Myocyte (in vitro differentiated cells): ENCODE data around the gene NDUFB11. TPM values are rescaled to one million over a fixed set of nuclear protein-coding genes. Genes with fewer than 3 reads are reported as not detected.
"Not testable (repeated sequence)": the region's sequence is repeated elsewhere in the genome, so short reads cannot be mapped to it uniquely, and the experiment has no call there.

Experiments
- DNase-seq: peaks from one replicate; pipeline ENCODE4 v3.0.0-alpha.2; 2012; ENCODE audit warnings: low read depth
- total RNA-seq: library from RNA; depleted of rRNA; stranded (reverse); fragments of >200 nt; gene quantifications from 2 replicates; pipeline ENCODE4 v1.2.3, GENCODE V29; 2014

NDUFB11 gene
- total RNA-seq, 1 donor from 2014 or later, result 46.6 TPM

DNA sequence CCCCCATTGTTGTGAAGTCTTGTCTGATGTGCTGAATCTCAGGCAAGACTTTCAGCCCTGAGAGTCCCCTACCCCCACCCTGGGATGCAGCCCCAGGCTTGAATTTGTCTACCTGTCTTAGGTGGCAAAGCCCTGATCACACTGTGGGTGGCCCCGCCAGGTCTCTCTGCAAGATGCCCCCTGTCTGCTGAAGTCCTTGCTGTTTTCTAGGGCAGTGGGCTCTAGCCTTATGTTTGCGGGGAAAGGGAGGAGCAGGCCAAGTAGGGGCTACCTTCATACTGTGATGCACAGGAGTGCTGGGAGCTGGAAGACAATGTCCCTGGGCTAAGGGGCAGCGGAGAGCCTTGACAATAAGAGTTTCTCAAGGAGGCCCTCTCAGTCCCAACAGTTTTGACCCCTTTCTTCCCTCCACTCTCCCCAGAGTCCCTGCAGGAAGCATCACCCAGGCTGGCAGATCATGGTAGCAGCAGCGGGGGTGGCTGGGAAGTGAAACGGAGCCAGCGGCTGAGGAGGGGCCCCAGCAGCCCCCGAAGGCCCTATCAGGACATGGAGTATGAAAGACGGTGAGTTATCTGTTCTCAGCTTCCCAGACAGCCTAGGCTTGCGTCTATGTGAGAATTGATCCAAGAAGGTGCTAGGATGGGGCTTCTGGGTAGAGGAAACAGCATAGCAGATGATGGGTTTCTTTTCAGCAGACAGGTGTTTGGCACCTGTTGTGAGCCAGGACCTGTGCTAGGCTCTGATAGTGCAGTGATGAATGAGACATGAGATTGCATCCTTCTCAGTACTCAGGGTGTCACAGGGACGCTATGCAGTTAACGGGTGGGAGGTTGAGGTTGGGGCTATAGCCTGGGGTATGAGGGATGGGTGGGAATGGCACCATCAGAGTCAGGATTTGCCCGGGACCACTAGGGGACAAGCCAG is 2.7 kb upstream of the NDUFB11 start:
- no peak for DNase-seq

DNA sequence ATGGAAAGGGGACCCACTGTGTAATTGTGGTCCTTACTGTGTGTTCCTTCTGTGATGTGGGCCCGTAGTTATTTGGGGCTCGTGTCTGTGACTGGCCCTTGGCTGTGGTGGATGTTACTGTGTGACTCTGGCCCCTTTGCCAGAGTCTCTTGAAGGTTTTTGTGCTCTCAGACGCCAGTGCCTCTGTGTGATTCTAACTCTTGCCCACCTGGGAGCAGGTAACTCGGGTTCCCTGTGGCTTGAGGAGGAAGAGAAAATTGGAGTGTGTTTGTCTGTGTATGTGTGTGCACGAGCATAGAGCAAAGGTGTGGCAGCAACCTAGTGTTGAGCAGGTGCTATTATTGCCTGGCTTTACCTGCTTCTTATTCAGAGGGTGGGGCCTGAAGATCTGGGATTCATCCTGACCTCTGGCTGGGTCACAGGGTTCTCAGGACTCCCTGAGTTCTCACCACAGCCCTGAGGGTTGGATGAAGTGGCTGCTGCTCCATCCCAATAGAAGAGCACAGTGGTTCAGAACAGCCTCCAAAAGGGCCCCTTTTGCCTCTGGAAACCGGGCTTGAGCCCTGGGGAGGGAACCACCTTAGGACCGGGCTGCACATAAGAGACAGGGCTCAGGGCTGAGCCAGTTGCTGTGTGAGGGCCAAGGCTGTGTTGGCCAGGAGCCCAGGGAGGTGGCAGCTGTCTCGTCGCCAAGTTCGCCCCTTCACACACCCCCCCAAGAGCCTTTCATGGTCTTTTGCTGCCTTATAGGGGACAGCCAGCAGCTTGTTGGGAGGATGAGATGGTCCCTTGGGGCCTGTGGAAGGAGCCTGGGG is 1.8 kb upstream of the NDUFB11 start:
- DNase-seq, result peak; percentile 14

DNA sequence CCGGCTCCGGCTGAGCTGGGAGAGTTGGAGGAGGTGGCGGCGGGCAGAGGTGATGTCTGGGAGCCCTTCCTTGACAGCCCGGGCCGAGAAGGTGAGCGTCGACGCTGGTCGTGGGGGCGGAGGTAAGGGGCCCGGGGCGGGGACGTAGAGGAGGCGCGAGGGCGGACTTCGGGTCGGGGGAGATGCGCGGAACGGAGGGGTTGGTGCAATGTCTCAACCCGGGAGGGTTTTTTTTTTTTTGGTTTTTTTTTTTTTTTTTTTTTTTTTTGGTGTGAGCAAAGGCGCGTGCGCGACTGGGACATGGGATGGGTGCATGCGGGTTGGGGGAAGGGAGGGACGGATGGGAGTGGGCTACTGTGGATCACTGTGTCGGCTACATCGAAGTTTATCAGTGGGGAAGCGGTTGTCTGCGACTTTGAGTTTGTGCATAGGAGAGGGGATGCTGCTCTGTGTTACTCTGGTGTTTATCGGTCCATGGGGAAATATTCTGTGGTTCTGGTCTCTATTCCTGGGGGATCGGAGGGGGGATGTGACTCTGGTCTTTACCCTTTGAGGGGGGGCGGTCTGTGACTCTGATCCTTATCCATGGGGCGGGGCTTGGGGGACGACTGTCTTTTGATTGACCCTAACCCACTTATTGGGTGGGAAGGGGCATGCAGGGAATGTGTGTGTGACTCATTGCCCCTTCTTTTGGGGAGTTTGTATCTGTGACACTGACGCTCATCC is 1.1 kb upstream of the NDUFB11 start:
- DNase-seq, result no peak

DNA sequence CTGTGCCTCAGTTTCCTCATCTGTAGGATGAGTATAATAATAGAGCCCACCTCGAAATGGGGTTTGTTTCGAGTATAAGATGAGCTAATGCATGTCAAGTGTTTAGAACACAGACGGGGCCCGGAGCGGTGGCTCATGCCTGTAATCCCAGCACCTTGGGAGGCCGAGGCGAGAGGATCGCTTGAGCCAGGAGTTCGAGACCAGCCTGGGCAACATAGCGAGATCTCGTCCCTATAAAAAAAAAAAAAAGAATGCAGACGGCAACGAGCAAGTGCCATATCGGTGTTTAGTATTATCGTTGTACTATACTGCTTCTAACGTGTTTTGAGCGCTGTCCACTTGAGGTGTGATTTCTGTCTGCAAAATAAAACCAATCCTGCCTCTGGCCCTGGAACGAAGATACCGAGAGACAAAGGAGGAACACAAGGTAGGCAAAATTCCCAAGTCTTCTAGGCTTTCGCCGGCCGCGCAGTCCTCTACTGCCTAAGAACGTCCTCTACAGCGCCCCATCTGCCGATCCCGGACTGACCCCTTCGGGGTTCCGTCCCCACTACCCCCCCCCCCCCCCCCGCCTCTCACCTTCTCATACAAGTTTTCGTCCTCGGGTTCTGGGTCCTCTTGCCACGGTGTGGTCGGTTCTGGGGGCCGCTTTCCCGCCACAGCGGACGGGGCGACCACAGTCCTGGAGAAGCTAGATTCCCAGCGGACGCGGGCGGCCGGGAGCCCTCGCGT is 442 bp downstream of the NDUFB11 start:
- peak; percentile 50 for DNase-seq

DNA sequence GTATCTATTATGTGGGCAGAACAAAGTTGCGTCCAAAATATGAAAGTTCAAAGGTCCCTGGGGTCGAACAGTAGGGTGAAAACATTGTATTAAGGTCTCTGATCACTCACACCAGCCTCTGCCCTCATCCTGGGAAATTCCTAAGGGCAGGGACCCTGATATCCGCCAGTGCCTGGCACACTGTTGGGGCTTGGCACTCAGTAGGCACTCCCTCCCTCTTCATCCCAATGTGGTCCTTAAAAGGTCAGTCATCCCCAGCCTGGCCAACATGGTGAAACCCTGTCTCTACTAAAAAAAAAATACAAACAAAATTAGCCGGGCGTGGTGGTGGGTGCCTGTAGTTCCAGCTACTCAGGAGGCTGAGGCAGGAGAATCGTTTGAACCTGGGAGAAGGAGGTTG is 6.3 kb downstream of the NDUFB11 start:
- no peak for DNase-seq

DNA sequence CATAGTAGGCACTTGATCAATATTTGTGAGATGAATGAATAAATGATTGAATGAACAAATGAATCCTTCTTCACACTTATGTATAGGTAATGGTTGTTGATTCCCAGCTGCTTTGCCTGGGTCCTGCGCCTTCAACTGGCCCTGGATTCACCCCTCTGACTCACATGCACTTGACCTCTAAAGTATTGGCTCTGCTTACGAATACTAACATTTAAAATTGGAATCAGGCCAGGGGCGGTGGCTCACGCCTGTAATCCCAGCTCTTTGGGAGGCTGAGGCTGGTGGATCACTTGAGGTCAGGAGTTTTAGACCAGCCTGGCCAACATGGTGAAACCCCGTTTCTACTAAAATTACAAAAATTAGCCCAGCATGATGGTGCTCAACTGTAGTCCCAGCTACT is 8.9 kb downstream of the NDUFB11 start:
- DNase-seq, result not testable (repeated sequence)

DNA sequence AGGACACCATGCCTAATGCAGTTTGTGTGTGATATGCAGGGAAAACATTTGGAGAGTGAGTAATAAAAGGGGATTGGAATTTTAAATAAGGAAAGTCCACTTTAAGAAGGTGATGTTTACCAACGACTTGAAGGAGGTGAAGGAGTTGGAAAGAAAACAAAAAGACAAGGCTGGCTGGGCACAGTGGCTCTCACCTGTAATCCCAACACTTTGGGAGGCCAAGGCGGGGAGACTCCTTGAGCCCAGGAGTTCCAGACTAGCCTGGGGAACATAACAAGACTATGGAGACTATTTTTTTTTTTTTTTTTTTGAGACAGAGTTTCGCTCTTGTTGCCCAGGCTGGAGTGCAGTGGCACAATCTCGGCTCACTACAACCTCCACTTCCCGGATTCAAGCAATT is 11.0 kb downstream of the NDUFB11 start:
- no peak for DNase-seq

DNA sequence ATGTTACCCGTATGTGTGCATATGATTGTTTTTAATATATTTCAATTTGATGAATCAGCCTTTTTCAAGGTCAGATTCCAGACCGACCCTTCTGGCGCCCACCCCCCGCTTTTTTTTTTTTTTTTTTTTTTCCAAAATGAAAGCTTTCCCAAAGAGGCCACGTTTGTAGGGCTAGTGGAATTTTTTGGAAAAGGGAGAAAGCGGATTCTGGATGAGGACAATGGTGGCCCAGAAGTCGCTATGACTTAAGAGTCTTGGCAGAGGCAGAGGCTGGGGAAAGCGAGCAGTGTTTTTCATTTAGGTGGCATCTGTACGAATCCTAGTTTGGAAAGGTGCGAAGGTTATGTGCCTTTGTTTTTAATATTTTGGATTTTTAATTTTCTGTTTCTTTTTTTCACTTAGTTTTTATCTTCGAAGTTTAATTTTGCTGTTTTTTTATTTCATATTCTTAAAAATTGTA is 14.6 kb downstream of the NDUFB11 start:
- peak; percentile 8 for DNase-seq

DNA sequence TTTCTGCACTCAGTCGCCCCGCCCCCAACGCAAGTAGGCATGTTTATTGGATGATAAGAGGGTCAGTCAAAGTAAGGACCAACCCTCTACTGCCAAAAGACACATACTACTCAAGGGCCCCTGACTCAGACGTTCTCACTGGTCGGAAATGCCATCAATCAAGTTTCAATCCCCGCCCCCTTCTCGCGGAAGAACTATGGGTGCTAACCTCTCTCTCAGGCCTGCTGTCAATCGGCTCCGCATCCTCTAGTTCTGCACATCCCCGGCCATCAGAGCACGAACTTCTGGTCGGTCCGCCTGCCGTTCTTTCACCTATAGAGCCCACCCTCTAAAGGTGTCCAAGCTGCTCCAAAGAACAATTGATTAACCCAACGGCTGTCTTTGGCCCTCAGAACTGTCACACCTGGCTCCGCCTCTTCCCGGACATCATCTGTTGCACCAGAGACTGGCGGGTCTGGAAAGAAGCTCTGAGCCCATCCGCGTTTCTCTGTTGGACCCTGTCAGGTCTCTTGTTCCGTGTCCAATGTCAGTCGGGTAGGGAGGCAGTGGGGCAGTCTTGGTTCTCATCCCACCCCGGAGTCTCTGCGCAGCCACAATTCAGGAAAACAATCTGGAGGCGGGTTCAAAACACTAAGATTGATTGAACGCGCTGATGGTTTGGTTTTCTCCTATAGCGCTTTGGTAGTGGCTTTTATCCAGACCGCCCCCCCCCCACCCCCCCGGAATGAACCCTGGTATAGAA is 15.2 kb downstream of the NDUFB11 start:
- peak; percentile 96 for DNase-seq

DNA sequence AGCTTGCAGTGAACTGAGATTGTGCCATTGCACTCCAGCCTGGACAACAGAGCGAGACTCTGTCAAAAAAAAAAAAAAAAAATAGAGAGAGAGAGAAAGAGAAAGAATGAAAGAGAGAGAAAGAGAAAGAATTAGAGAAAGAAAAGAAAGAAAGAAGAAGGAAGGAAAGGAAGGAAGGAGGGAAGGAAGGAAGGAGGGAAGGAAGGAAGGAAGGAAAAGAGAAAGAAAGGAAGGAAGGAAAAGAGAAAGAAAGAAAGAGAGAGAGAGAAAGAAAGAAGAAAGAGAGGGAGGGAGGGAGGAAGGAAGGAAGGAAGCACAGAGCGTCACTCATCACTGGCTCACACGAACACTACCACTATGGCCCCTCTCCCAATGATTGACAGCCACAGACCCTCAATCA is 20.0 kb downstream of the NDUFB11 start:
- DNase-seq, result not testable (repeated sequence)

DNA sequence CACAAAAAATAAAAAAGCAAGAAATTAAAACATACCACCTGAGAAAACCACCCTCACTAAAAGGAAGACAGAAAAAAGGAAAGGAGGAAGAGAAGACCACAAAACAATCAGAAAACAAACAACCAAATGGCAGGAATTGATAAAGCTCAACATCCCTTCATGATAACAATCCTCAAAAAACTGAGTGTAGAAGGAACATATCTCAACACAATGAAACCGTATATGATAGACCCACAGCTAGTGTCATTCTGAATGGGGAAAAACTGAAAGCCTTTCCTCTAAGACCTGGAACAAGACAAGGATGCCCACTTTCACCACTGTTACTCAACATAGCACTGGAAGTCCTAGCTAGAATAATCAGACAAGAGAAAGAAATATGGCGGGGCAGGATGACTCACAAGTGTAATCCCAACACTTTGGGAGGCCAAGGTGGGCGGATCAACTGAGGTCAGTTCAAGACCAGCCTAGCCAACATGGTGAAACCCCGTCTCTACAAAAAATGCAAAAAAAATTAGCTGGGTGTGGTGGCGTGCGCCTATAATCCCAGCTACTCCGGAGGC is 27.9 kb downstream of the NDUFB11 start:
- not testable (repeated sequence) for DNase-seq

DNA sequence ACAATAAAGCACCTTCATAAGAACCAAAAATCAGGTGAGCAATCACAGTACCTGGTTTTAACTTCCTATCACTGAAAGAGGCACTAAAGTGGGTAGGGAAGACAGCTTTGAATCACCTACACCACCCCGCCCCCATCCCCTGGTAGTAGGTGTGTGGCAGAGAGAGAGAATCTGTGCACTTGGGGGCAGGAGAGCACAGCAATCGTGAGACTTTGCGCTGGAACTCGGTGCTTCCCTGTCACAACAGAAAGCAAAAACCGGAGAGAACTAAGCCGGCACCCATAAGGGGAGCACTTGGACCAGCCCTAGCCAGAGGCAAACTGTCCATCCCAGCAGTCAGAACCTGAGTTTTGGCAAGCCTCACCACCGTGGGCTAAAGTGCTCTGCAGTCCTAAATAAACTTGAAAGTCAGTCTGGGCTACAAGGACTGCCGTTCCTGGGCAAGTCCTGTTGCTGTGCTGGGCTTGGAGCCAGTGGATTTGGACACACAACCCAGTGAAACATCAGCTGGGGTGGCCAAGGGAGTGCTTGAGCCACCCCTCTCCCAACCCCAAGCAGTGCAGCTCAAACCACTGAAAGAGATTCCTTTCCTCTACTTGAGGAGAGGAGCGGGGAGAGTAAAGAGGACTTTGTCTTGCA is 32.1 kb downstream of the NDUFB11 start:
- peak; percentile 42 for DNase-seq

DNA sequence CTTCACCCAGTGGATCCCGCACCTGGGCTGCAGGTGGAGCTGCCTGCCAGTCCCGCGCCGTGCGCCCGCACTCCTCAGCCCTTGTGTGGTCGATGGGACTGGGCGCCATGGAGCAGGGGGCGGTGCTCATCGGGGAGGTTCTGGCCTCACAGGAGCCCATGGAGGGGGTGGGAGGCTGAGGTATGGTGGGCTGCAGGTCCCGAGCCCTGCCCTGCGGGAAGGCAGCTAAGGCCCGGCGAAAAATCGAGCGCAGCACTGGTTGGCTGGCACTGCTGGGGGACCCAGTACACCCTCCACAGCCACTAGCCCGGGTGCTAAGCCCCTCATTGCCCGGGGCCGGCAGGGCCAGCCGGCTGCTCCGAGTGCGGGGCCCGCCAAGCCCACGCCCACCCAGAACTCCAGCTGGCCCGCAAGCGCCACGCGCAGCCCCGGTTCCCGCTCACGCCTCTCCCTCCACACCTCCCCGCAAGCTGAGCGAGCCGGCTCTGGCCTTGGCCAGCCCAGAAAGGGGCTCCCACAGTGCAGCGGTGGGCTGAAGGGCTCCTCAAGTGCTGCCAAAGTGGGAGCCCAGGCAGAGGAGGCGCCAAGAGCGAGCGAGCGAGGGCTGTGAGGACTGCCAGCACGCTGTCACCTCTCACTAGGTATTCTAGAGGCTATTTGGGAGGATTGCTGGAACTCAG is 33.4 kb downstream of the NDUFB11 start:
- DNase-seq, result not testable (repeated sequence)

DNA sequence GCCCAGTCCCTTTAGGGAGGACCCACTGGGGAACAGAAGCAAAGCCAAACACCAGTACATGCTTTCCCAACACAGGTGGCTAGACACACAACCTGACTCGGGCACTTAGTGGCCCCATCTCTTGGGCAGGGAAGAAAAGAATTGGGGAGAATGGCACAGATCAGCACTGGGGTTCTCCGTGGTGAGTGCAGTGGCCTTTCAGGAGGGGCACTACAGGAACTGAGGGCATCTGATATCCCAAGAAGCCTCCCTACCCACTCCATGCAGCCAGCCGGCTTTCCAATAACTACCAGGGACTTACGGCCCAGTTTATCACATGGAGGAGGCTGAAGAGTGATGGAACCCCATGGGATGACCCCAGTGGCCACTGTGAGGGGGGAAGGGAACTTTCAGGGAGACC is 43.3 kb downstream of the NDUFB11 start:
- DNase-seq, result no peak

DNA sequence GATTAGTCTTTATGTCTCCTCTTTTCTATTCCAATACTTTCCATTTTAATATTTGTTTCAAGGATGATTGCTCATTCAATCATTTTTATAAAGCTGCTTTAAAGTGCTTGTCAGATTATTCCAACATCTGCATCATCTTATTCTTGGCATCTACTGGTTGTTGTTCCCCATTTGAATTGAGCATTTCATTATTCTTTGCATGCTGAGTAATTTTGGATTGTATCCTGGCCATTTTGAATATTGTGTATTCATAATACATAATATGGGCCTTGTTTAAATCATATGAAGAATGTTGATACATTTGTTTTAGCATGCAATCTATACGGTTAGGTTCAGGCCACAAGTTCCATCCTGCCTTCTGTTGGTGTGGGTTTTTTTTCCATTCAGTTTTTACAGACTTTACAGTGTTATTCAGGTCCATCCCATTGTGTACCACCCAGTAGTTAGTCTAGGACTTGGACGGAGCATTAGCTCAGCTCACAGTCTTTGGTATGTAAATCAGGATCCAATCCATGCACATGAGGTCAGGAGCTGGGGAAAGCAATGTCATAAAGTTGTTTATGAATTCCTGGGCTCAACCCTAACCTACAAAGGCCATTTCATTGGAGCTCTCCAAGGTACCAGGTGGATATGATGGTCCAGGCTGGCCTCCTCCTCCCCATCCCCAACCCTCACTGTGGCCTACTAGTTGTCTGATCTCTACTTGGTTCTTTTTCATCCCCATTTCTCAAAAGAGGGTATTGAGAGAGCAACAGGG is 46.0 kb downstream of the NDUFB11 start:
- peak; percentile 7 for DNase-seq

DNA sequence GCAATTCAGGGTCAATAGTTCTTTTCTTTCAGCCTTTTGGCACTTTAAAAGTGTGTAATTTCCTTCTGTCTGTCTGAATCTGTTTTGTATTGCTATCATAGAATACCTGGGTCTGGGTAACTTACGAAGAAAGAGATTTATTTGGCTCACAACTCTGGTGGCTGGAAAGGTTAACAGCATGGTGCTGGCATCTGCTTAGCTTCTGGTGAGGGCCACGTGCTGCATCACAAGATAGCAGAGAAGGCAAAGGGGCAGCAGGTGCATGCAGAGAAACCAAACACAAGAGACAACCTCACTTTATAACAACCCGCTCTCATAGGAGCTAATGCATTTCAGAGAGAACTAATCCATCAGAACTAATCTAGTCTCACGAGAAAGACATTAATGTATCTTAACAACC is 47.5 kb downstream of the NDUFB11 start:
- DNase-seq, result peak; percentile 19

DNA sequence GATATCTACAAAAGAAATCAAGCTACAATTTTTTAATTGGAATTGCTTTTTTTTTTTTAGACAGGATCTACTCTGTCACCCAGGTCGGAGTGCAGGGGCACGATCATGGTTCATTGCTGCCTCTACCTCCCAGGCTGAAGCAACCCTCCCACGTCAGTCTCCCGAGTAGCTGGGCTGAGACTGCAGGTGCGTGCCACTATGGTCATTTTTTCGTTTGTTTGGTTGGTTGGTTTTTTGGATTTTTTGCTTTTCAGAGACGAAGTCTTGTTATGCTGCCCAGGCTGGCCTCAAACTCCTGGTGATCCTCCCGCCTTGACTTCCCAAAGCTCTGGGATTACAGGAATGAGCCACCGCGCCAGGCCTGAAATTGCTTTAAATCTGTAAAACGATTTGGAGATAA is 50.6 kb downstream of the NDUFB11 start:
- DNase-seq, result no peak

DNA sequence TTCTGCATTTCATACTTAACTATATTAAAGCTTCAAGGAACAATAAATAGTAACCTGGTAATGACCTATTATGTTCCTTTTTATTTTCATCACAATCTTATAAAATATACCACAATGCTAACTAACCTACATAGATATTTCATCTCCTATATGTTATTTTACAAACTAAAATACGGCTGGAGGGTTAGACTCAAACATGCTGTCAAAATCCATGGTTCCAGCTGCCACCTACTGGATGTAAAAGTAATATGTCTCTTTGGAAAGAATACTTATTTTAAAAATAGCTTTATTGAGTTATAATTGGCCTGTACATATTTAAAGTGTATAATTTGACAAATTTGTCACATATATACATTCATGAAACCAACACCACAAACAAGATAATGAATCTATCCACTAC is 51.3 kb downstream of the NDUFB11 start:
- peak; percentile 17 for DNase-seq
